Esophagus squamous epithelium (tissue), 4 donors: ENCODE results near the gene NEDD4L.

ENCODE experiments used
- POLR2A ChIP-seq, 4 donors: fragments of 450-650 bp; IDR thresholded peaks; one replicate each; pipeline ENCODE4 v1.6.1; 2017; ENCODE audit warnings: antibody characterized with exemption in 4 of 4, mild to moderate bottlenecking in 4 of 4, moderate library complexity in 3 of 4
- TF ChIP-seq, protein P1 (sequence below), 6 experiments: fragments of 450-650 bp in 4 of 6; fragments of 200-600 bp in 2 of 6; sonication (generic) in 2 of 6; IDR thresholded peaks; one replicate each; pipeline ENCODE4 v1.5.1; 2016 to 2019; ENCODE audit warnings: antibody characterized with exemption in 6 of 6, mild to moderate bottlenecking in 4 of 6, moderate library complexity in 4 of 6

DNA sequence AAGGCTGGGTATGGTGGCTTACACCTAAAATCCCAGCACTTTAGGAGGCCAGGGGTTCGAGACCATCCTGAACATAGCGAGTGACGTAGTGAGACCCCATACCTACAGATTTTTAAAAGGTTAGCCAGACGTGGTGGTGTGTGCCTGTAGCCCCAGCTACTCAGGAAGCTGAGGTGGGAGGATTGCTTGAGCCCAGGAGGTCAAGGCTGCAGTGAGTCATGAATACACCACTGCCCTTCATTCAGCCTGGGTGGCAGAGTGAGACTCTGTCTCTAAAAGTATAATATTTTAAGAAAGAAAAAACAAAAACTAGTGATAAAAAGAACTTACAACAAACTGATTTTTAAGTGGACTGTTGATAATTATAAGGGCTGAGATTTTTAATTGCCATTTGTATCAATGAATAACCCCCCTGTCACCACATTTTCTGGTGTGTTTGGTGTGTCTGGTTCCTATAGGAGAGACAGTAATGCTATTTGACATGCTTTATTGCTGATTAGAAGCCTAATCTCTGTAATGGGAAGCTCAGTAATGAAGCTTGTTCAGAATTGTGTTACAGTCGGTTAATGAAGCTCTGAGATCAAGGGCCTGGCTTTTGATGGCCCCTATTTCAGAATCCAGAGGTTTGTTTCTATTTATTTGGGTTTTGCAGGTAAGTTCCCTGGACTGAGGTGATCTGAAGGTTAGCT lies 147.0 kb downstream of the NEDD4L start:
- TF ChIP-seq, protein P1, sequence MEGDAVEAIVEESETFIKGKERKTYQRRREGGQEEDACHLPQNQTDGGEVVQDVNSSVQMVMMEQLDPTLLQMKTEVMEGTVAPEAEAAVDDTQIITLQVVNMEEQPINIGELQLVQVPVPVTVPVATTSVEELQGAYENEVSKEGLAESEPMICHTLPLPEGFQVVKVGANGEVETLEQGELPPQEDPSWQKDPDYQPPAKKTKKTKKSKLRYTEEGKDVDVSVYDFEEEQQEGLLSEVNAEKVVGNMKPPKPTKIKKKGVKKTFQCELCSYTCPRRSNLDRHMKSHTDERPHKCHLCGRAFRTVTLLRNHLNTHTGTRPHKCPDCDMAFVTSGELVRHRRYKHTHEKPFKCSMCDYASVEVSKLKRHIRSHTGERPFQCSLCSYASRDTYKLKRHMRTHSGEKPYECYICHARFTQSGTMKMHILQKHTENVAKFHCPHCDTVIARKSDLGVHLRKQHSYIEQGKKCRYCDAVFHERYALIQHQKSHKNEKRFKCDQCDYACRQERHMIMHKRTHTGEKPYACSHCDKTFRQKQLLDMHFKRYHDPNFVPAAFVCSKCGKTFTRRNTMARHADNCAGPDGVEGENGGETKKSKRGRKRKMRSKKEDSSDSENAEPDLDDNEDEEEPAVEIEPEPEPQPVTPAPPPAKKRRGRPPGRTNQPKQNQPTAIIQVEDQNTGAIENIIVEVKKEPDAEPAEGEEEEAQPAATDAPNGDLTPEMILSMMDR (IDR thresholded peaks at IDR 0.05): no peak
- no peak for TF ChIP-seq POLR2A (IDR thresholded peaks at IDR 0.05)
